NCI-H510A treated with DMSO at 0.1 percent for 48 hours (cell line): Measurements from ENCODE around the gene NEO1.

Experiments
- DNase-seq: peaks from one replicate; lab custom pipeline; 2025; lab: John Stamatoyannopoulos, UW

NEO1 gene

GRCh38 chr15:73051807-73052652 lies at the start of gene NEO1:
TSS of gene NEO1 (plus strand) at chr15:73052463. CDS start at chr15:73052676, 213 bp downstream.
- peak; percentile 60 for DNase-seq

GRCh38 chr15:73004462-73004861 lies 47.8 kb upstream of the NEO1 start:
- no peak for DNase-seq

- DNase-seq: no peak
Measured at GRCh38 chr15:73005032-73005431, 47.2 kb upstream of the NEO1 start.

- DNase-seq: no peak
Measured at GRCh38 chr15:73005446-73005845, 46.8 kb upstream of the NEO1 start.

- DNase-seq: no peak
Measured at GRCh38 chr15:73006523-73006922, 45.7 kb upstream of the NEO1 start.

- peak; percentile 15 for DNase-seq
Measured at GRCh38 chr15:73009066-73010056, 42.9 kb upstream of the NEO1 start.

- no peak for DNase-seq
Measured at GRCh38 chr15:73010154-73011152, 41.8 kb upstream of the NEO1 start.

GRCh38 chr15:73014904-73015303 lies 37.4 kb upstream of the NEO1 start:
- no peak for DNase-seq

GRCh38 chr15:73015493-73015892 lies 36.8 kb upstream of the NEO1 start:
- no peak for DNase-seq

- DNase-seq: no peak
Measured at GRCh38 chr15:73017987-73018386, 34.3 kb upstream of the NEO1 start.

- DNase-seq: no peak
Measured at GRCh38 chr15:73019154-73019553, 33.1 kb upstream of the NEO1 start.

- DNase-seq: no peak
Measured at GRCh38 chr15:73019601-73020146, 32.6 kb upstream of the NEO1 start.

- no peak for DNase-seq
Measured at GRCh38 chr15:73021139-73021621, 31.1 kb upstream of the NEO1 start.

GRCh38 chr15:73022161-73022560 lies 30.1 kb upstream of the NEO1 start:
- DNase-seq: no peak

- DNase-seq: no peak
Measured at GRCh38 chr15:73023071-73023470, 29.2 kb upstream of the NEO1 start.

- DNase-seq: no peak
Measured at GRCh38 chr15:73024168-73024567, 28.1 kb upstream of the NEO1 start.

- DNase-seq: no peak
Measured at GRCh38 chr15:73026511-73027054, 25.7 kb upstream of the NEO1 start.

GRCh38 chr15:73028031-73028430 lies 24.2 kb upstream of the NEO1 start:
- DNase-seq: no peak

- no peak for DNase-seq
Measured at GRCh38 chr15:73028831-73029451, 23.3 kb upstream of the NEO1 start.

- peak; percentile 14 for DNase-seq
Measured at GRCh38 chr15:73030122-73030679, 22.1 kb upstream of the NEO1 start.
